HUES6 (cell line): Measurements from ENCODE around the gene TMEM119.
A peak's percentile ranks its signal among the peaks of the same experiment; 100 is the strongest.
"Not testable (repeated sequence)": the region's sequence is repeated elsewhere in the genome, so short reads cannot be mapped to it uniquely, and the experiment has no call there.

ENCODE experiments used
- H3K27ac ChIP-seq: 2 replicates; pipeline ENCODE4 v1.7.0; 2013; ENCODE audit warnings: low read depth, mild to moderate bottlenecking, low read length, inconsistent platforms
- H3K27me3 ChIP-seq: 2 replicates; pipeline ENCODE4 v1.6.1; 2013; ENCODE audit warnings: low read length; ENCODE audit not compliant: control insufficient read depth, insufficient read depth
- H3K36me3 ChIP-seq: 2 replicates; pipeline ENCODE4 v1.6.1; 2013; ENCODE audit warnings: low read length; ENCODE audit not compliant: control insufficient read depth, insufficient read depth
- H3K4me1 ChIP-seq: 2 replicates; pipeline ENCODE4 v1.6.1; 2013; ENCODE audit warnings: low read length; ENCODE audit not compliant: control insufficient read depth, insufficient read depth
- H3K4me3 ChIP-seq: 2 replicates; pipeline ENCODE4 v1.5.1; 2013; ENCODE audit warnings: low read depth, low read length
- H3K9ac ChIP-seq: one replicate; pipeline ENCODE4 v1.6.1; 2013; ENCODE audit warnings: mild to moderate bottlenecking, low read length
- H3K9me3 ChIP-seq: 2 replicates; pipeline ENCODE4 v1.6.1; 2013; ENCODE audit warnings: low read depth, low read length; ENCODE audit not compliant: control insufficient read depth, insufficient read depth

The TMEM119 gene

DNA sequence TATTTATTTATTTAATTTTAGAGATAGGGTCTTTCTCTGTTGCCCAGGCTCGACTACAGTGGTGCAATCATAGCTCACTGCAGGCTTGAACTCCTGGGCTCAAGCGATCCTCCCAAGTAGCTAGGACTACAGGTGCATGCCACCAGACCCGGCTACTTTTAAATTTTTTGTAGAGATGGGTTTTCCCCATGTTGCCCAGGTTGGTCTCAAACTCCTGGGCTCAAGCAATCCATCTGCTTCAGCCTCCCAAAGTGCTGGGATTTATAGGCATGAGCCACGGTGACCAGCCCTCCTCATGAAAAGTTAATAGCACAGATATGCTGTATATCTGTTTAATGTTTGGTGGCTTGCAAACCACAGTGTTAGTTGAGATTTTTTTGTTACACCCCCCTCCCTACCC lies 33.4 kb upstream of the TMEM119 start:
- peaks cover 36% of the 10 kb centered on the region for H3K4me1 ChIP-seq
- not testable (repeated sequence) for H3K27me3 ChIP-seq, H3K4me3 ChIP-seq, H3K9ac ChIP-seq, H3K9me3 ChIP-seq, H3K27ac ChIP-seq, H3K36me3 ChIP-seq

DNA sequence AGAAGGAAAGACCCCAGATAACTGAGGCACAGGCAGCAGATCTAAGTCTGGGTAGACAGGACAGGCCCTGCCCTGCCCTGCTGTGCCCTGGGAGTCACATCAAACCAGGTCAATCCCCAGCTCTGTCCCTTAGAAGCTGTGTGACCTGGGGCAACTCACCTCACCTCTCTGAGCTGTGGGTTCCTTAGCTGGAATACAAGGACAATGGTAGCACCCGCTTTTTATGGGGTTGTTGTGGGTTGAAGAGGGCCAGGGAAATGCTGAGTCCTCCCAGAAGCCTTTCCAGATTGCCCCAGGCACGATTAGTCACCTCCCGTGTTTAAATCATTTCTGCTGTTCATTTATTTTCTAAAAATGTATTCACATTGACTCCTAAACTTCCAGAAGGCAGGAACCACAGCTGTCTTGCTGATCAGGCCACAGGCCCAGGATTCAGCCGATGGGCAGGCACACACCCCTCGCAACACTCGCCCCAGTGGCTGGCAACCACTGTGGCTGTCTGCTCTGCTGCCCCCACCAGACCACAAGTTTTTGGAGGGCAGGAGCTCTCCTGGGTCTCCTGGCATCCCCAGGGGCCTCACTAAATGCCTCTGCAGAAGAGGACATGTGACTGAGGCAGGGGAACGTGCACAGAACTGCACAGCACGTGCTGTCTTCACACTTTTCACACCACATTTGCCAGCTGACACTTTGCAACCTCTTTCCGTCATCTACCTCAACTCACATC lies 32.8 kb upstream of the TMEM119 start:
- Histone ChIP-seq H3K27me3 (no peaks in the 10 kb centered on the region), H3K9me3 (no peaks in the 10 kb centered on the region), H3K4me1 (peaks cover 35% of the 10 kb centered on the region), H3K36me3 (no peaks in the 10 kb centered on the region), H3K9ac (no peak overlapping the region), H3K4me3 (no peak overlapping the region), H3K27ac (no peak overlapping the region)

DNA sequence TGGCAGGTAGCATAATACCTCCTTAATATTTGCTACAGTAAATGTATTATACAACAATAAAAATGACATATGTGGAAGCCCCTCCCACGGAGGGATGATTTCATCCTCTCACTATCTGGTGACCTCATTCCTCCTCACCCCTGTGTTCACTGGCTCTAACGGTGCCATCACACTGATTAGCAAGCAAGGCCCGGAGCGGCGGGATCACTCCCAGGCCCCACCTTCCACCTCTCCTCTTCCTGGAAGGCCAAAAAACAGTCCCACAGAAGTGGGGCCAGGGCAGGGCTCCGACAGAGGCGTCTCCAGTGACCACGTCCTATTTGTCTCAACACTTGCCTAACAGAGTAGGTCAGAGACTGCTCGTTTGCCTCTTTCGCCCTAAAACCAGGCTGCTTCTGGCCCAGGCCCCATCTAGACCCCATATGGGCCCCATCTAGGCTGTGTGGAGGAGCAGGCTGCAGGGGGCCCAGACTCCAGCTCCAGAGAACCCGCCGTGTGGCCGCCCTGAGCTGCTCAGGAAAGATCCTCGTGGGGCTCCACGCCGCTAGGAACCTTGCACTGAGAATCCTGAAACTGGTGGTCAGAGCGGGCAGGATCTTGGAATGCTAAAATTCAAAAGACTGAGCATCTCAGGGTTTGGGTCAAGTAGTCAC lies 32.1 kb upstream of the TMEM119 start:
- H3K36me3 ChIP-seq = no peaks in the 10 kb centered on the region
- no peaks in the 10 kb centered on the region for H3K9me3 ChIP-seq
- 0 out of 2 replicates have a peak overlapping the region, but pooled peaks have one; percentile 53 for H3K27ac ChIP-seq
- no peaks in the 10 kb centered on the region for H3K27me3 ChIP-seq
- H3K4me3 ChIP-seq = no peak overlapping the region
- peaks cover 31% of the 10 kb centered on the region for H3K4me1 ChIP-seq
- no peak overlapping the region for H3K9ac ChIP-seq

DNA sequence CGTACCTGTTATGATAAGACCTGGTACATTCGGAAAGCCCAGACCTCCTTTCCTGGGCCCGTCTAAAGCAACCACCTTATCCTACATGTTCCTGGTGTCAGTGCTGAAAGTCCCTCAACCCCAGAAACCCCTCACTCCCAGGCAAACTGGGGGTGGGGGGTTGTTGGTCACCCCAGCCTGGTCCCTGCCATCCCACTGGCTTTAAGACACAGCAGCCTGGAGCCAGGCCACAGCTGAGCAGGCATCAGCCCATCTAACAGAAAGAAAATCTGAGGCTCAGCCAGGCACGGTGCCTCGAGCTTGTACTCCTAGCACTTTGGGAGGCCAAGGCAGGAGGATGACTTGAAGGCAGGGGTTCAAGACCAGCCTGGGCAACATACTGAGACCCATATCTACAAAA lies 31.3 kb upstream of the TMEM119 start:
- Histone ChIP-seq H3K4me1 (peaks cover 25% of the 10 kb centered on the region), H3K27ac (no peak overlapping the region)

DNA sequence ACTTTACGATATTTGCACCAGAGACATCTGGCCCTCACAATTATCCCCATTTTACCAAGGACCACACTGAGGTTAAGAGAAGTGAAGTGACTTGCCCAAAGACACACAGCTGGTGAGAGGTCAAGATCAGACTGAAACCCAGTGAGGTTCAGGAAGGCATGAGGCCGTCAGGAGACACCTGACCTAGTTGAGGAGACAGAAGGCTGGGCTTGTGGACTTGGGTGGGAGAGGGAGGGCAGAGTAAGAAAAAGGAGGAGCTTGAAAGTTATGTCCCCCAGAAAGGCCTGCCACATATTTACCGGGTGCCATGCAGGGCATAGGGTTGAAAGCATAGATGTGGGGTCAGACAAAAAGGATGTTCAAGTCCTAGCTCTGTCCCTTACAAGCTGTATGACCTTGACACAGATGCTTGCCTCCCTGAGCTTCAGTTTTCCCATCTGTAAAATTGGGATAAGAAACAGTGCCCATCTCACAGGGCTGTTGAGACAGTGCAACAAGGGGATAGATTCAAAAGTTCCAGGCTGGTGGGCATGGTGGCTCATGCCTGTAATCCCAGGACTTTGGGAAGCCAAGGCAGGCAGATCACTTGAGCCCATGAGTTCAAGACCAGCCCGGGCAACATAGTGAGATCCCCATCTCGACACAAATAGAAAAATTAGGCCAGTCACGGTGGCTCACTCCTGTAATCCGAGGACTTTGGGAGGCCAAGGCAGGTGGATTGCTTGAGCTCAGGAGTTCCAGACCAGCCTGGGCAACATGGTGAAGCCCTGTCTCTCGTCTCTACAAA lies 29.4 kb upstream of the TMEM119 start:
- no peak overlapping the region for H3K9ac ChIP-seq
- H3K27ac ChIP-seq = no peak overlapping the region

More for the DNA sequence above, 31.3 kb upstream of the TMEM119 start:
- Histone ChIP-seq H3K9me3 (no peaks in the 10 kb centered on the region), H3K27me3 (no peaks in the 10 kb centered on the region), H3K36me3 (no peaks in the 10 kb centered on the region), H3K4me3 (no peak overlapping the region), H3K9ac (no peak overlapping the region)

DNA sequence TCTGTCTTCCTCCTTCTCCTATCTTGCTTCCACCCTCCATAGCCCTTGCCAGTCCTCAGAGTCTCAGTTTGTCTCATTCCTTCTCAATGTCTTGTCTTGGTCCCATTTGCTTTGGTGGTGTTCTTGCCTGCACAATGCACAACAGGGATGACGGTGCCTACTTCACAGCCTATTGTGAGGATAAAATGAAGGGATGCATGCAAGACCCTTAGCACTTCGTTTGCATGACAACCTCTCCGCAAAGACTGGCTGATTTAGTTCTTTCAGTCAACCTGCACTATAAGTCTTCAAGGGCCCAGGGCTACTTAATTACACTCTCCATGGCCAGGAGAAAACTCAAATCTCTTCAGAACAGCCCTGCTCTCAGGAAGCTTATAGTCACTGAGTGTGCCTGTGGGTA lies 27.3 kb upstream of the TMEM119 start:
- no peaks in the 10 kb centered on the region for H3K36me3 ChIP-seq
- H3K27ac ChIP-seq = no peak overlapping the region
- H3K9me3 ChIP-seq = no peaks in the 10 kb centered on the region
- H3K4me1 ChIP-seq = peaks cover 20% of the 10 kb centered on the region
- H3K9ac ChIP-seq = no peak overlapping the region
- no peaks in the 10 kb centered on the region for H3K27me3 ChIP-seq
- H3K4me3 ChIP-seq = no peak overlapping the region

More for the DNA sequence above, 29.4 kb upstream of the TMEM119 start:
- Histone ChIP-seq H3K36me3 (no peaks in the 10 kb centered on the region), H3K4me1 (peaks cover 18% of the 10 kb centered on the region), H3K9me3 (no peaks in the 10 kb centered on the region), H3K4me3 (no peak overlapping the region), H3K27me3 (no peaks in the 10 kb centered on the region)

DNA sequence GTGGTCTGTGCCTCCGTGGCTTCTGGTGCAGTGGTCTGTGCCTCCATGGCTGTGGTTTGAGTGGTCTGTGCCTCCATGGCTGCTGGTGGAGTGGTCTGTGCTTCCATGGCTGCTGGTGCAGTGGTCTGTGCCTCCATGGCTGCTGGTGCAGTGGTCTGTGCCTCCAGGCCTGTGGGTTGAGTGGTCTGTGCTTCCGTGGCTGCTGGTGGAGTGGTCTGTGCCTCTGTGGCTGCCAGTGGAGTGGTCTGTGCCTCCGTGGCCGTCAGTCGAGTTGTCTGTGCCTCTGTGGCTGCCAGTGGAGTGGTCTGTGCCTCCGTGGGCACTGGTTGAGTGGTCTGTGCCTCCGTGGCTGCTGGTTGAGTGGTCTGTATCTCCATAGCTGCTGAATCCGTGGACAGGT lies 25.7 kb upstream of the TMEM119 start:
- no peaks in the 10 kb centered on the region for H3K27me3 ChIP-seq
- H3K4me3 ChIP-seq = no peak overlapping the region
- no peaks in the 10 kb centered on the region for H3K9me3 ChIP-seq
- no peak overlapping the region for H3K9ac ChIP-seq
- H3K27ac ChIP-seq = no peak overlapping the region
- peaks cover 14% of the 10 kb centered on the region for H3K4me1 ChIP-seq
- no peaks in the 10 kb centered on the region for H3K36me3 ChIP-seq

DNA sequence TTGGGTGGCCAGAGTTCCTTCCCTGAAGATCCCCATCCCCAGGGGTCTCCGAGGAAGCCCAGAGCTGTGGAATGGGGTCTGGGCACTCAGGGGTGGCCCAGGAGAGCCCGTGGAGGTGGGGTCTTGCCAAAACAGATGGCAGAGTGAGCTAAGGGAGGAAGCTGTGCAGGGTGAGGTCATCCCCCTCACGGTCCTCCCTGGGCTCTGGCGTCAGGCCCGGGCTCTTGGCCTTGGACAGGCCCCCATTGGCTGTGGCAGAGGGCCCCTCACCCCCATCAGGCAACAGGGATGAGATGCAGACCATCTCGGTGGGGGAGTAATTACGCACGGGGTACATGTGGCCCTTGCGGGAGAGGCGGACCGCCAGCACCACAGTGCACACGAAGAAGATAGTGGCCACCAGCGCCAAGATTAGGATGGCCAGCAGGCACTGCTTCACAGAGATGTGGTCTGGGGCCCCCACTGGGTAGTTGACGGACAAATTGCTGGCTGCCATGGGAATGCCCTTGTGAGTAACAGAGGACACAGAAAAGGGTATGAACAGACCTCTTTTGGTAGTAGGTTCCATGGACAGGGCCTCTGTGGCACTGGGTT lies 25.1 kb upstream of the TMEM119 start:
- Histone ChIP-seq H3K9ac (no peak overlapping the region), H3K9me3 (no peaks in the 10 kb centered on the region), H3K36me3 (no peaks in the 10 kb centered on the region), H3K27me3 (no peaks in the 10 kb centered on the region), H3K4me3 (no peak overlapping the region), H3K4me1 (peaks cover 15% of the 10 kb centered on the region), H3K27ac (no peak overlapping the region)

DNA sequence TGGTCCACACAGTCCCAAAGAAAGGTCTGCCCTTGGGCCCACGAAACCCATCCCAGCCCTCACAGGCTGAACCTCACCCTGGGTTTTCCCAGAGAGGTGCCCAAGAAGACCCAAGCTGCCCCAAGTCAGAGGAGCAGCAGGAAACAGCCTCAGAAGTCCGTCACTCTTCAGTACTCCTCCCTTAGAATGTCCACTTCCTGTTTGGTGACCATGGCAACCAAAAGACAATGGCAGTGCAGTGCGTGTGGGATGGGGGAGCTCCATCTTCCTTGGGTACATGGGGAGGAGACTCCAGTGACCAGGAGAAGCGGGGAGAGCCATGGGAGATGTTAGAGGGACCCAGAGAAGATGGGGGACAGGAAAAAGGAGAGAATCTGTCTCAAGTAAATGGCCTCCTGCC lies 24.5 kb upstream of the TMEM119 start:
- Histone ChIP-seq H3K4me3 (no peak overlapping the region), H3K9me3 (no peaks in the 10 kb centered on the region), H3K27ac (no peak overlapping the region), H3K27me3 (no peaks in the 10 kb centered on the region), H3K9ac (no peak overlapping the region), H3K36me3 (no peaks in the 10 kb centered on the region), H3K4me1 (peaks cover 15% of the 10 kb centered on the region)

DNA sequence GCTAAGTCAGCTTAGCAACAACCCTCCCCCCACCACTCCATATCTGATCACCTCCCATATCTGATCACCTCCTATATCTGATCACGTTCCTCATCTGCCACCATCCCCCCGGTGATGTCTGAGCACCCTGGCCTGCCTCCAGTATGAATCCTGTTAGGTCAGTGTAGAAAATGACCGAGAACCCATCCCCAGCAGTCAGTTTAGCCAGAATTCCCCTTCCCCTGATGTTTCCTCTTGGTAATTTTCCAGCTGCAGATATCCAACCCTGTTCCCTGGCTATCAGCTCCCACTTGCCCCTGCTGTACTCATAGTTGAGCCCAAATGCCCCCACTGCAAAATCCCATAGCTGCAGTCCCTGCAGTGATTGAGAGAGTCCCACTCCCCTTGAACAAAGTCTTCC lies 23.3 kb upstream of the TMEM119 start:
- Histone ChIP-seq H3K4me3 (no peak overlapping the region), H3K27ac (no peak overlapping the region), H3K9ac (no peak overlapping the region), H3K36me3 (no peaks in the 10 kb centered on the region), H3K4me1 (peaks cover 18% of the 10 kb centered on the region), H3K9me3 (no peaks in the 10 kb centered on the region), H3K27me3 (no peaks in the 10 kb centered on the region)
